ENCODE measurements around the gene VWC2. TPM values are rescaled to one million over a fixed set of nuclear protein-coding genes. Genes with fewer than 3 reads are reported as not detected.

The VWC2 gene
- total RNA-seq, 1 donor from 2014 or later: 1.2 TPM

DNA sequence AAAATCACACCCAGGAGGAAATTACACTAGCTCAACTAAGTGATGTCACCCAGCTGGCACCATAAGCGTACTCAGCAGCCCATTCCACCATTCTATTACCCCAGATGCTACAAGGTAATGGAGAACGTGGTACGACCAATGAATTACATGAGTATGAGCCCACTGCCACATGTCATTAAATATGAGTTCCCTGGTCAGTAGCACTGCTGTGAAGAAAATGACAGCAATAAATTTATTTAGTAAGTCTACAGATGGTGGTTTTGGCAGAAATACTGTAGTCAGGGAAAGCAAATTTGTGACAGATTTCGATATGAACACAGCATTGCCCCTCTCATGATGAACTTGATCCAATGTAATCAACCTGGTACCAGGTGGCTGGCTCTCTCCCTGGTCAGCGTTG is 154.2 kb downstream of the VWC2 start:
- DNase-seq: no peak
- Mint-ChIP-seq H3K4me3 (ENCODE audit: unreplicated experiment) (no peak overlapping the region), H3K36me3 (ENCODE audit: unreplicated experiment) (peaks cover 10% of the 10 kb centered on the region), H3K9me3 (ENCODE audit: unreplicated experiment) (peaks cover 10% of the 10 kb centered on the region), H3K27me3 (ENCODE audit: unreplicated experiment) (no peaks in the 10 kb centered on the region), H3K27ac (ENCODE audit: unreplicated experiment) (no peak overlapping the region), H3K4me1 (ENCODE audit: low read depth, unreplicated experiment) (no peaks in the 10 kb centered on the region)
- TF ChIP-seq, protein P1, sequence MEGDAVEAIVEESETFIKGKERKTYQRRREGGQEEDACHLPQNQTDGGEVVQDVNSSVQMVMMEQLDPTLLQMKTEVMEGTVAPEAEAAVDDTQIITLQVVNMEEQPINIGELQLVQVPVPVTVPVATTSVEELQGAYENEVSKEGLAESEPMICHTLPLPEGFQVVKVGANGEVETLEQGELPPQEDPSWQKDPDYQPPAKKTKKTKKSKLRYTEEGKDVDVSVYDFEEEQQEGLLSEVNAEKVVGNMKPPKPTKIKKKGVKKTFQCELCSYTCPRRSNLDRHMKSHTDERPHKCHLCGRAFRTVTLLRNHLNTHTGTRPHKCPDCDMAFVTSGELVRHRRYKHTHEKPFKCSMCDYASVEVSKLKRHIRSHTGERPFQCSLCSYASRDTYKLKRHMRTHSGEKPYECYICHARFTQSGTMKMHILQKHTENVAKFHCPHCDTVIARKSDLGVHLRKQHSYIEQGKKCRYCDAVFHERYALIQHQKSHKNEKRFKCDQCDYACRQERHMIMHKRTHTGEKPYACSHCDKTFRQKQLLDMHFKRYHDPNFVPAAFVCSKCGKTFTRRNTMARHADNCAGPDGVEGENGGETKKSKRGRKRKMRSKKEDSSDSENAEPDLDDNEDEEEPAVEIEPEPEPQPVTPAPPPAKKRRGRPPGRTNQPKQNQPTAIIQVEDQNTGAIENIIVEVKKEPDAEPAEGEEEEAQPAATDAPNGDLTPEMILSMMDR (IDR thresholded peaks at IDR 0.05; ENCODE audit: partially characterized antibody, unreplicated experiment): no peak

DNA sequence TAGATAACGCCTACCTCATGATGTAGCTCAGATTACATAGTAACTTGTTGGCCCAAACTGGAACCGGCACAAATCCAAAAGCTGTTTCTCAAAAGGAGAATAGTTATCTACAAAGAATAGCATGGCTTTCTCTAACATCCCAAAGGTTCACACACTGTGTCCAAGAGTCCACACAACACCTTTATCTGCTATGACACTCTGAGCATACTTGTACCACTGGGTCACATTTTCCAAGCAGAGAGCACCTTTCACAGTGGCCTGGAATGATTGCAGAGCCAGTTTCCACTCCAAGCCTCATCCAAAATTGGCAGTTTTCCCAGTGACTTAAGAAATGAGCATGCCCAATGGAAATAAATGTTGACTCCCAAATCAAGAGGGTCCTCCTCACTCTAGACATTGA is 155.3 kb downstream of the VWC2 start:
- H3K27me3 Mint-ChIP-seq (ENCODE audit: unreplicated experiment): no peaks in the 10 kb centered on the region
- TF ChIP-seq, protein P1 (IDR thresholded peaks at IDR 0.05; ENCODE audit: partially characterized antibody, unreplicated experiment): no peak
- no peak overlapping the region for H3K27ac Mint-ChIP-seq (ENCODE audit: unreplicated experiment)
- H3K36me3 Mint-ChIP-seq (ENCODE audit: unreplicated experiment): peaks cover 10% of the 10 kb centered on the region
- DNase-seq: no peak
- peaks cover 12% of the 10 kb centered on the region for H3K9me3 Mint-ChIP-seq (ENCODE audit: unreplicated experiment)
- no peaks in the 10 kb centered on the region for H3K4me1 Mint-ChIP-seq (ENCODE audit: low read depth, unreplicated experiment)
- no peak overlapping the region for H3K4me3 Mint-ChIP-seq (ENCODE audit: unreplicated experiment)

DNA sequence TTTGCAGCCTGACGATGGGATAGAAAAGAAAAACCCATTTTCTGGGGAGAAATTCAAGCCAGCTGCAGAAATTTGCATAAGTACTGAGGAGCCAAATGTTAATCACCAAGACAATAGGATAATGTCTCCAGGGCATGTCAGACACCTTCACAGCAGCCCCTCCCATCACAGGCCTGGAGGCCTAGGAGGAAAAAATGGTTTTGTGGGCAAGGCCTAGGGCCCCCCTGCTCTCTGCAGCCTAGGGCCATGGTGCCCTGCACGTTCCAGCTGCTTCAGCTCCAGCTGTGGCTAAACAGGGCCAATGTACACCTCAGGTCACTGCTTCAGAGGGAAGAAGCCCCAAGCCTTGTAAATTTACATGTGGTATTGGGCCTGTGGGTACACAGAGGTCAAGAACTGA is 158.2 kb downstream of the VWC2 start:
- no peak overlapping the region for H3K27ac Mint-ChIP-seq (ENCODE audit: unreplicated experiment)
- no peak for DNase-seq
- H3K4me1 Mint-ChIP-seq (ENCODE audit: low read depth, unreplicated experiment): no peaks in the 10 kb centered on the region
- H3K36me3 Mint-ChIP-seq (ENCODE audit: unreplicated experiment): peaks cover 10% of the 10 kb centered on the region
- peaks cover 13% of the 10 kb centered on the region for H3K9me3 Mint-ChIP-seq (ENCODE audit: unreplicated experiment)
- TF ChIP-seq, protein P1 (IDR thresholded peaks at IDR 0.05; ENCODE audit: partially characterized antibody, unreplicated experiment): no peak
- H3K4me3 Mint-ChIP-seq (ENCODE audit: unreplicated experiment): no peak overlapping the region
- no peaks in the 10 kb centered on the region for H3K27me3 Mint-ChIP-seq (ENCODE audit: unreplicated experiment)

DNA sequence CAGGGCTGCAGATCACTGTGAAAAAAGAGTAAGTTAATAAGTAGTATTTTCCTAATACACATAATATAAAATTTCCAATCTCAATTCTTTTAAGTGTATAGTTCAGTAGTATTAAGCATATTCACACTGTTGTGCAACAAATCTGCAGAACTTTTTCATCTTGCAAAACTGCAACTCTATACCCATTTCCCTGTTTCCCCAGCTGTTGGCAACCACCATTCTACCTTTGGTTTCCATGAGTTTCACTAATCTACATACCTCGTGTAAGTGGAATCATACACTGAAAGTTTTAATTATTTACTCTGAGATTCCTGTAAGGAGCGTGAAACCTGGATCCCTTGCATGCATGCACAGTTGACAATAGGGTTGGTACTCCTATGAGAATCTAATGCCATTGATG is 164.2 kb downstream of the VWC2 start:
- Mint-ChIP-seq H3K27me3 (ENCODE audit: unreplicated experiment) (no peaks in the 10 kb centered on the region), H3K36me3 (ENCODE audit: unreplicated experiment) (peaks cover 5% of the 10 kb centered on the region), H3K4me3 (ENCODE audit: unreplicated experiment) (no peak overlapping the region), H3K9me3 (ENCODE audit: unreplicated experiment) (peaks cover 7% of the 10 kb centered on the region), H3K27ac (ENCODE audit: unreplicated experiment) (no peak overlapping the region), H3K4me1 (ENCODE audit: low read depth, unreplicated experiment) (no peaks in the 10 kb centered on the region)
- DNase-seq: no peak
- TF ChIP-seq, protein P1 (IDR thresholded peaks at IDR 0.05; ENCODE audit: partially characterized antibody, unreplicated experiment): no peak

All from glutamatergic neuron (in vitro differentiated cells).